ENCODE measurements around the gene PSAPL1.

PSAPL1 gene

DNA sequence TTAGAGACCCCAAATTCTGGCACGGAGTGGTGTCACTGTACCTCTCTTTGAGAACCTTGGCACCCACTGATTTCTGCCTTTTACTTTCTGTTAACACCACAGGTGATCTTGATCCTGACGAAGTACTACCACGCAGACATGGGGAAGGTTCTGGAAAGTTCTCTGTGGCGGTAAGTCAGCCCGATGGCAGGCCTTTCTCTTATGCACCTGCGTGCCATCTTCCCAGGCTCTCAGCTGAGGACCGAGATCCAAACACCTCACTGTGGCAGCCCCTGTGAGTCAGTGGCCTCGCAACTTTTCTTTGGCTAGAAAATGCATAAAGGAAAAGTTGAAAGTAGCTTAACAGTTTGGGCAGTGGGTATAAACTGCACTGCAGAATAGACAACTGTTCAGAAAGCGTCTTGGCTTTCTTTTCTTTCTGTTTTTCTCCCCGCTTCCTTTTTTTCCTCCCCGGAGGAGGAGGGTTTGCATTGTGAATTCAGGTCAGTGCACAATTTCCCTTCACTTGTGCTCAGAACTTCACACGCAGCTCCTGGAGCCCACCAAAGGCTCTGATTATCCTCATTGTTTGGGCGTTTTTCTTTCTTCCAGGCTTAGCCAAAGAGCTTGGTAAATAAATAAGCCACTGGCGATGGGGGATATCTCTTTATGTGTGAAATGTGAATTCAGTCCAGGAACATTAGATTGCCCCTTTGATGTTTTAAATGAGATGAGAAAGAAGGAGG, 38.4 kb downstream of the PSAPL1 start:
- no peak for DNase-seq (ENCODE audit: low read depth, low spot score)

GRCh38 chr4:7395645-7396044, 39.1 kb downstream of the PSAPL1 start:
- DNase-seq (ENCODE audit: low read depth, low spot score): no peak

- no peak for DNase-seq (ENCODE audit: low read depth, low spot score)
These were observed 39.9 kb downstream of the PSAPL1 start for GRCh38 chr4:7394681-7395451.

DNA sequence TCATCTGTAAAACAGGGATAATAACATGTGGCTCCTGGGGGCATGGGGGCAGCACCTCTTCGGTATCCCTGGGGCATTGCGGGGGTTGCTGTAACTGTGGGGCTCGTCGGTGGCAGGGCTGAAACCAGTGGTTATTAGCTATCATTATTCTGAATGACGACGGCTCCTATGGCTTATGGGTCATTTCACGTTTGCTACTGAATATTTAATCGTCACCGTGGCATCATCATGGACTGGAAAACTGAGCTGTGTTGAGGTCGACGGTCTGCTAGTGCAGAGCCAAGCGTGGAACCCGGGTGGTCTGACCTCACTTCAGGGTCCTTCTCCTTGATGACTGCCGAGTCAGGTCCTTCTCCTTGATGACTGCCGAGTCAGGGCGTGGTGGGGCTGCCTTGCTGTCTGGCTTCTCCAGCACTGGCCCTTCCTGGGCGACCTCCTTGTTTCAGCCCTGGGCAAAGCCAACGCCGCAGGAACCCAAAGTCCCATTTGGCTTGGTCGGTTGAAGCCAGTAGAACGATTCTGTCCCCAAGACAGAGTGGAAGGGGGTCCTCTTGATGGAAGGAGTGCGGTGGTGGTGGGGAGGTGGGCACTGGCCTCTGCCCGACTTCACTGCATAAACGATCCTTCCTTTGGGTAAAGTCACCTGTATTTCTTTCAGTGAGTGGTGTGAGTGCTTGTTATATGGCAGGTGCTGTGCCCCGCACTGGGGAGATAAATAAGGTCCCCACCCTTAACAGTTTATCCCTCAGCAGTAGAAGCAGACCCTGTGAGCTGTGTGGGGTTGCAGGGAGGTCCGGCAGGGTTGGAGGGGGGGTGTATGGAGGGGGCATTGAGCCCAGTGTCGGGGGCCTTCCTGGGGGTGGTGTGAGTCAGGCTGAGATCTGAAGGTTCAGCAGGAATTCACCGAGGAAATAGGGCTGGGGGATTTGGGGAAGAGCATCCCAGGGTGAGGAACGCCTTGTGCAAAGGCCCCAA, 40.8 kb downstream of the PSAPL1 start:
- DNase-seq (ENCODE audit: low read depth, low spot score): no peak

DNA sequence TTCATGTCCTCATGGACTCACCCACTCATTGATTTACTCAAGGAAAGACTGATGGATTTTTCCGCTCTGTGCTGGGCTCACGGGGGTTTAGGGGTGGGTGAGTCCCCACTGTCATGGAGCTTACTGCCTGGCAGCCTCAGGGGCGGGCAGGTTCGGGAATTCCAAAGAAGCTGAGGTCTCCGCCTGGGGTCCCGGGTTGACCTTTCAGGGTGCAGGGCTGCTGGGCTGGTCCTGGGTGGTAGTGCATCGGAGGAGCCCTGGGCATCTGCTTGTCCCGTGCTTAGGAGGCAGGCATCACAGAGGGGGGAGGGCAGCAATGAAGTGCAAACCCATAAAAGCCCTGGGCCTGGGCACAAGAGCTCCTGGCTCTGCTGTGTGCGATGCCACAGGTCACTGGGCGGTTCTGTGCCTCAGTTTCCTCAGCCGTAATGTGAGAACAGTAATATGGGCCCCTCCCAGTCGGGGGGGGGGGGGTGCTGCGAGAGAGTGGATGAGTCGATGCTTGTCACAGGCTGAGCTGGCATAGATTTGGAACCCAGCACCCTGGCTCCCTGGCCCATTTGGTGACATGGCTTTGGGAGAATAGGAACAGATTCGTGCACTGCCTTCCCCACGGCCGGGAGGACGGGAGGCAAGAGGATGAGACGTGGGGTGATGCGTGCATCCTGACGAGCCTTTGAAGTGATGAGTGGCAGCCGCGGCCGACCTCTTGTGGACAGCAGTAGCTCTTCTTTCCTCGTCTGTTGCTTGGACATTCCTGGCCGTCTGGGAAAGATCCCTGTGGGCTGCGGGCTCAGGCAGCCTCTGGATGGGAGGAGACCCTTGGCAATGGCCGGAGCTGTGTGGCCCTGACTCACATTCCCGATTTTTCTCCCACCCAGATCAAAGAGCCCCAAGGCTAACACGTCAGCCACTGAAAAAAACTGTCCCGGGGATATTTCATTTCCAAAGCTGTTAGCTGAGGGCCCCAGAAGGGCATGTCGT, 42.0 kb downstream of the PSAPL1 start:
- DNase-seq (ENCODE audit: low read depth, low spot score): no peak

- DNase-seq (ENCODE audit: low read depth, low spot score): no peak
These were observed 42.9 kb downstream of the PSAPL1 start for GRCh38 chr4:7391637-7392437.

GRCh38 chr4:7390906-7391636, 43.7 kb downstream of the PSAPL1 start:
- DNase-seq (ENCODE audit: low read depth, low spot score): no peak

DNA sequence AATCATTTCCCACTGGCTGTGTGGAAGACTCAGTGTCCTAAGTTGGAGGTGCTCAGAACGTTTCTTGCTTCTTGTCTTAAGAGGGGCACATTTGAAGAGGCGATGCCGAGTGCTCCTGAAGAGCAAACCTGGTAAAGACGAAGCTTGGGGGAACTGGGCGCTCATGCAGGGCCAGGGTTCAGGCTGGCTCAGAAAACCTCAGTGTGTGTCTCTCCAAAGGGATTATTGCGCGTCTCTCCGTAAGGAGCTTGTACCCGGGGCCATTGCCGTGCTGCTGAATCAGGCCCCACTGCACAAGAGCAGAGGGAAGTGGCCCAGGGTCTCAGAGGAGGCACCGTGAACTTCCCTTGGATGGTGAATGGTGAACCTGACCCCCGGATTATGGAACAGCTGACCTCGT, 44.4 kb downstream of the PSAPL1 start:
- no peak for DNase-seq (ENCODE audit: low read depth, low spot score)

DNA sequence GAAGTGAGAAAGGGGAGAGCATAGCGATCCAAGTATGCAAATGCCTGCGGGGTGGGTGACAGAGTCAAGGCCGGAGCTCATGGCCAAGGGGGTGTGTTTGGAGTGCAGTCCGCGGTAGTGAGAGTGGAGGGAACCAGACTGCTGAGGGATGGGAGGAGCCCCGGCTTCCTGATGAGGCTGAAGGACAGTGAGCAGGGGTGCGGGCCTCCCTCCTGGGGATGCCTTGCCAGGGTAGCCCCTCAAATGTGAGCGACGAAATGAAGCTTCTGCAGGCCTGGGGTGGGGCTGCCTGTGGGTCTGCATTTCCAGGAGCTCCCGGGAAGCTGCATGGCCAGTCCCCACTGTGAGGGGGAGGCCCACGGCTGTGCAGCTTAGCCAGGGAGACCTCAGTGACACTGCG, 45.0 kb downstream of the PSAPL1 start:
- no peak for DNase-seq (ENCODE audit: low read depth, low spot score)

GRCh38 chr4:7389101-7389701, 45.5 kb downstream of the PSAPL1 start:
- DNase-seq (ENCODE audit: low read depth, low spot score): no peak

DNA sequence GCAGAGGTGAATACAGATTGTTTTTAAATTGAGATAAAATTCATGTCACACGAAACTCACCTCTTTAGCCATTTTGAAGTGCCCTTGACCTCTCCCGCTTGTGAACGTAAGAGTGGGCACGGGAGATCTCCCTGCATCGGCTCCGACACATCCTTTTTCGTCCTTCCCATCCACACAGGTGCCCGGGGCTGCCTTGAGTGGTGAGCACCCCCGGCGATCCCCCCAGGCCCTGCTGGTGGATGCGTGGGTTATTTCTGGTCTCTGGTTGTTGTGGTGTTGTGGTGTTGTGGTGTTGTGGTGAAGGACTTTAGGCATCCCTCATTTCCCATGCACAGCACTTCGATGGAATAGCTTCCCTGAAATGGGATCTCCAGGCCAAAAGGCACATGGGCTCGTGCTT, 46.1 kb downstream of the PSAPL1 start:
- DNase-seq (ENCODE audit: low read depth, low spot score): no peak

DNA sequence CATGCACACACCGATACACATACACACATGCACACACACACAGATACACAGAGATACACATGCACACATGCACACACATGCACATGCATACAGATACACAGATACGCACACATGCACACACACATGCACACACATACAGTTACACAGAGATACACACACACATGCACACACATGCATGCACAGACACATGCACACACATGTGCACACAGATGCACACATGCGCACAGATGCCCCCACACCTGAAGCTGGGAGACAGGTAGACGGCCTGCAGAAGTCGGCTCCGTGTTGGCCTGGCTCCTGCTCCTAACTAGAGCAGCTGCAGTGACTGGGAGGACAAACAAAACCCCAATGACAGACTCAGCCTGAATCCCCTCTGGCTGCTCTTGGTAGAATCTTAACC, 46.8 kb downstream of the PSAPL1 start:
- no peak for DNase-seq (ENCODE audit: low read depth, low spot score)

DNA sequence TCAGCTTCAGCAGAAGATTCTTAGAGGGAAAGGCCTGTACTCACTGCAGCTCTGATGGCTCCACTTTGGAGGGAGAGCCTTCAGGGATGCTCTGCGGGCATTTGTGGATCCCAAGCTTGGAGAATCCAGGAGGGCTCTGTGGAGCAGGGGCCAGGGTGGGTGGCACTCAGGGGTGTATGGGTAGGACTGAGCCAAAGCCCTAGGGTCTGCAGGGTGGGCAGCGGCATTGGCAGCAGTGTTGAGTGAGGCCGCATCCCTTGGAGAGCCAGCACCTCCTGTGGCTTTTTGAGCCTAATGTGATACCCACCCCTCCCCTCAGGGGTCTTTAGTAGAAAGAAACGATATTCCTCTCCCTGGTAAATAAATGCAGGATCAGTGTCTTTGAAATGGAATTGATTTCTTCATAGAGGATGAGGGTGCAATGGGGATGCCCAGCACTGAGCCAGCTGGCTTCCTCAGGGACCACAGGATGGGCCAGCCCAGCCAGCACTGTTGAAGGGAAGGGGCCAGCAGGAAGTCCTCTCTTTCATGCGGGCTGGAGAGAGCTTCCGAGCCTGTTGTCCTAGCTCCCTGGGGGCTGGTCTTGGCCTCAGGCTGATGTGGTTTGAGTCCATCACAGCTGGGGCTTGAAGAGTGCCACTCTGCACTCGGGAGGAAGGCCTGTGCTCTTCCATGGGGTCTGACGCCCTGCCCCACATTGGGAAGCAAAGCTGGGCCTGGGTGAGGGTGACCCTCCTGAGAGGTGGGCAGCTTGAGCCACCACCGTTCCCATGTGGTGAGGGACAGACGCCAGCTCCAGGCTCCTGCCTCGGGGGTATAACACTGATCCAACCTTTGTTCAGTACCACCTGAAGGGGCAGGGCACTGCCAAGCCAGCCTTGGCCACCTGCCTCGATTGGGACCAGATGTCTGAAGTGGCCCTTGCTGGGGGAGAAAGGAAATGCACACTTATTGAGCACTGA, 49.5 kb downstream of the PSAPL1 start:
- no peak for DNase-seq (ENCODE audit: low read depth, low spot score)

- DNase-seq (ENCODE audit: low read depth, low spot score): no peak
These were observed 50.5 kb downstream of the PSAPL1 start for GRCh38 chr4:7384003-7384928.

DNA sequence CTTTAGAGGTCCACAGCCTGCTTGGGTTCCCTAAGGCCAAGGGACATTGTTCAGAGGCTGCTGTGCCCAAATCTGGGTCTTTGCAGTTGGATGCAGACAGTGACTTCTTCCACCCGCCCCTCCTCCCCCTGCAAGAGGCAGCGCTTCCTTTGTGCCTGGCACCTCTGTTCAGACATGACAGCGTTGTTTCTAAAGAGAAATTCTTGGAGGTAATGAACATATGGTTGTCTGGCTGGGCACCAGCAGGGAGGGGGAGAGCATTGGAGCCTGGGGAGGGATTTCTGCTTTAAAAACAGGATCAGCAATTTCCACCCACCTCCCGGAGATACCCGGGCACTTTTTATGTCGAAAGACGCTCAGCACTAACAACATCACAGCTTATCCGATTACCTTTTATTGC, 51.5 kb downstream of the PSAPL1 start:
- DNase-seq (ENCODE audit: low read depth, low spot score): no peak

DNA sequence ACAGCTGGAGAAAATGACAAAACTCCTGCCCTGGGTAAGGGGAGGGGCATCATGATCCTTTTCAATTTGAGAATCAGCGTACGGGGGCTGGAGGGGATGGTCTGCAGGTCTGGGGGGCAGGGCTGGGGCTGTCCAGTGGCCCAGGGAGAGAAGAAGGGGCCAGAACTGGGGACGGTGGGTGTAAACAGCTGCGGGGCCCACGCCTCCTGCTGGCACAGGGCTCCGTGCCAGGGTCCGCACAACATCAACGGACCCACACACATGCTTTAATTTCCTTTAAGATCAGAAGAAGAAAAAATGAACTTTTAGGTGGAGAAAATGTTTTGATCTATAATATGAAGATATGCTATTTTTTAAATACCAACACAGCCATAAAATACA, 52.1 kb downstream of the PSAPL1 start:
- DNase-seq (ENCODE audit: low read depth, low spot score): no peak

Data from smooth muscle cell of the brain vasculature (primary cell).